ENCODE results near the gene GNA12.

Gene GNA12

GRCh38 chr7:2763597-2763996, 80.5 kb downstream of the GNA12 start:
- TF ChIP-seq ZFX (IDR thresholded peaks at IDR 0.05; ENCODE audit: borderline replicate concordance) (no peak), CTCF (IDR thresholded peaks at IDR 0.05) (no peak)
- H3K27ac ChIP-seq = no peak overlapping the region

GRCh38 chr7:2761801-2762497, 82.2 kb downstream of the GNA12 start:
- TF ChIP-seq ZFX (IDR thresholded peaks at IDR 0.05; ENCODE audit: borderline replicate concordance) = no peak
- TF ChIP-seq CTCF (IDR thresholded peaks at IDR 0.05) = no peak
- H3K27ac ChIP-seq = no peak overlapping the region

GRCh38 chr7:2761131-2761624, 82.9 kb downstream of the GNA12 start:
- H3K27ac ChIP-seq = no peak overlapping the region
- no peak for TF ChIP-seq ZFX (IDR thresholded peaks at IDR 0.05; ENCODE audit: borderline replicate concordance)
- TF ChIP-seq CTCF (IDR thresholded peaks at IDR 0.05) = no peak

GRCh38 chr7:2760098-2760889, 83.8 kb downstream of the GNA12 start:
- no peak overlapping the region for H3K27ac ChIP-seq
- no peak for TF ChIP-seq ZFX (IDR thresholded peaks at IDR 0.05; ENCODE audit: borderline replicate concordance)
- peak; percentile 82 for TF ChIP-seq CTCF (IDR thresholded peaks at IDR 0.05)

GRCh38 chr7:2759736-2760097, 84.4 kb downstream of the GNA12 start:
- TF ChIP-seq CTCF (IDR thresholded peaks at IDR 0.05) = no peak
- H3K27ac ChIP-seq = no peak overlapping the region

GRCh38 chr7:2758673-2759616, 85.2 kb downstream of the GNA12 start:
- peak overlapping the region; percentile 47; the same call in 1 of the 2 replicates for H3K27ac ChIP-seq
- TF ChIP-seq ZFX (IDR thresholded peaks at IDR 0.05; ENCODE audit: borderline replicate concordance) (no peak), CTCF (IDR thresholded peaks at IDR 0.05) (no peak)

Data from 22Rv1 (cell line).